Ishikawa (cell line): ENCODE results near the gene SCEL.

Experiments
- CEBPB ChIP-seq: IDR thresholded peaks from 2 replicates; pipeline ENCODE4 v1.6.1; 2012
- CREB1 ChIP-seq: IDR thresholded peaks from 2 replicates; pipeline ENCODE4 v1.6.1; 2012; ENCODE audit warnings: low read depth
- EGR1 ChIP-seq: IDR thresholded peaks from 2 replicates; pipeline ENCODE4 v1.6.1; 2012
- EP300 ChIP-seq: IDR thresholded peaks from 2 replicates; pipeline ENCODE4 v1.6.1; 2012; ENCODE audit warnings: borderline replicate concordance
- FOXM1 ChIP-seq: IDR thresholded peaks from 2 replicates; pipeline ENCODE4 v1.6.1; 2012; ENCODE audit warnings: low read depth, borderline replicate concordance
- NFIC ChIP-seq: IDR thresholded peaks from 2 replicates; pipeline ENCODE4 v1.6.1; 2012
- RAD21 ChIP-seq: IDR thresholded peaks from 2 replicates; pipeline ENCODE4 v1.6.1; 2012; ENCODE audit warnings: low read depth
- TAF1 ChIP-seq: IDR thresholded peaks from 2 replicates; pipeline ENCODE4 v1.6.1; 2012; ENCODE audit warnings: low read depth, mild to moderate bottlenecking
- TCF12 ChIP-seq: IDR thresholded peaks from 2 replicates; pipeline ENCODE4 v1.6.1; 2012; ENCODE audit warnings: low read depth
- TEAD4 ChIP-seq: IDR thresholded peaks from 2 replicates; pipeline ENCODE4 v1.6.1; 2012
- YY1 ChIP-seq: IDR thresholded peaks from 2 replicates; pipeline ENCODE4 v1.6.1; 2012; ENCODE audit warnings: low read depth
- ZBTB7A ChIP-seq: IDR thresholded peaks from 2 replicates; pipeline ENCODE4 v1.6.1; 2012; ENCODE audit warnings: low read depth
- TF ChIP-seq, protein P1 (sequence below): IDR thresholded peaks from 2 replicates; pipeline ENCODE4 v1.6.1; 2012
- TF ChIP-seq, protein P2 (sequence below): IDR thresholded peaks from 2 replicates; pipeline ENCODE4 v1.6.1; 2012
- TF ChIP-seq, protein P3 (sequence below): IDR thresholded peaks from 2 replicates; pipeline ENCODE4 v1.6.1; 2012; ENCODE audit warnings: low read depth, mild to moderate bottlenecking

The SCEL gene, protein sequence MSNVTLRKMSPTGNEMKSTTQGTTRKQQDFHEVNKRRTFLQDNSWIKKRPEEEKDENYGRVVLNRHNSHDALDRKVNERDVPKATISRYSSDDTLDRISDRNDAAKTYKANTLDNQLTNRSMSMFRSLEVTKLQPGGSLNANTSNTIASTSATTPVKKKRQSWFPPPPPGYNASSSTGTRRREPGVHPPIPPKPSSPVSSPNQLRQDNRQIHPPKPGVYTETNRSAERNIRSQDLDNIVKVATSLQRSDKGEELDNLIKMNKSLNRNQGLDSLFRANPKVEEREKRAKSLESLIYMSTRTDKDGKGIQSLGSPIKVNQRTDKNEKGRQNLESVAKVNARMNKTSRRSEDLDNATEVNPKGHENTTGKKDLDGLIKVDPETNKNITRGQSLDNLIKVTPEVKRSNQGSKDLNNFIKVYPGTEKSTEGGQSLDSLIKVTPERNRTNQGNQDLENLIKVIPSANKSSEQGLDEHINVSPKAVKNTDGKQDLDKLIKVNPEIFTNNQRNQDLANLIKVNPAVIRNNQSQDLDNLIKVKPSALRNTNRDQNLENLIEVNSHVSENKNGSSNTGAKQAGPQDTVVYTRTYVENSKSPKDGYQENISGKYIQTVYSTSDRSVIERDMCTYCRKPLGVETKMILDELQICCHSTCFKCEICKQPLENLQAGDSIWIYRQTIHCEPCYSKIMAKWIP

DNA sequence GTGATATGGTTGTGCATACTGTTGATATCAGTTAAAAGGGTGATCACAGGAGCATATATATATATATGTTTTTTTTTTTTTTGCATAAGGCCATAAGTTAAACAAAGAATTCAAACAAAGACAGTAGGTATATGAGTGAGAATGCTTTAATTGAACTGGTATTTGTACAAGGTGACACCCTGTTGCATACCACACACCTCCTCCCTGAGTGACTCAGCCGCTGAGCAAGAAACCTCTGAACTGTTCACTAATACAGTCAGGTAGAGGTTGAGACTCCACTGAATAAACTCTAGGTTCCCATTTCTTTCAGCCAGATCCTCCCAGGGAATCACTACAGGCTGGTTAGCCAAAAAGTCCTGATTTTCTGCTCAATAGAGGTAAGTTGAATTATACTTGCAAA is at the start of gene SCEL:
Gene SCEL (plus strand): TSS at position 259 of the 400 bp plus-strand sequence. CDS start 20,170 bp downstream, outside the sequence.
- 0 out of 2 replicates have a peak, but pooled peaks have one; percentile 41 for TF ChIP-seq FOXM1
- peak; percentile 81 for TF ChIP-seq TEAD4
- TF ChIP-seq CREB1 = no peak
- TF ChIP-seq EGR1 = no peak
- TF ChIP-seq ZBTB7A = no peak
- TF ChIP-seq, protein P1, sequence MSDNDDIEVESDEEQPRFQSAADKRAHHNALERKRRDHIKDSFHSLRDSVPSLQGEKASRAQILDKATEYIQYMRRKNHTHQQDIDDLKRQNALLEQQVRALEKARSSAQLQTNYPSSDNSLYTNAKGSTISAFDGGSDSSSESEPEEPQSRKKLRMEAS = no peak
- no peak for TF ChIP-seq CEBPB
- TF ChIP-seq, protein P2, sequence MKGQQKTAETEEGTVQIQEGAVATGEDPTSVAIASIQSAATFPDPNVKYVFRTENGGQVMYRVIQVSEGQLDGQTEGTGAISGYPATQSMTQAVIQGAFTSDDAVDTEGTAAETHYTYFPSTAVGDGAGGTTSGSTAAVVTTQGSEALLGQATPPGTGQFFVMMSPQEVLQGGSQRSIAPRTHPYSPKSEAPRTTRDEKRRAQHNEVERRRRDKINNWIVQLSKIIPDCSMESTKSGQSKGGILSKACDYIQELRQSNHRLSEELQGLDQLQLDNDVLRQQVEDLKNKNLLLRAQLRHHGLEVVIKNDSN = no peak
- TF ChIP-seq NFIC = no peak; the same call in 1 of the 2 replicates
- TF ChIP-seq TCF12 = peak; percentile 36; the same call in 1 of the 2 replicates
- TF ChIP-seq, protein P3, sequence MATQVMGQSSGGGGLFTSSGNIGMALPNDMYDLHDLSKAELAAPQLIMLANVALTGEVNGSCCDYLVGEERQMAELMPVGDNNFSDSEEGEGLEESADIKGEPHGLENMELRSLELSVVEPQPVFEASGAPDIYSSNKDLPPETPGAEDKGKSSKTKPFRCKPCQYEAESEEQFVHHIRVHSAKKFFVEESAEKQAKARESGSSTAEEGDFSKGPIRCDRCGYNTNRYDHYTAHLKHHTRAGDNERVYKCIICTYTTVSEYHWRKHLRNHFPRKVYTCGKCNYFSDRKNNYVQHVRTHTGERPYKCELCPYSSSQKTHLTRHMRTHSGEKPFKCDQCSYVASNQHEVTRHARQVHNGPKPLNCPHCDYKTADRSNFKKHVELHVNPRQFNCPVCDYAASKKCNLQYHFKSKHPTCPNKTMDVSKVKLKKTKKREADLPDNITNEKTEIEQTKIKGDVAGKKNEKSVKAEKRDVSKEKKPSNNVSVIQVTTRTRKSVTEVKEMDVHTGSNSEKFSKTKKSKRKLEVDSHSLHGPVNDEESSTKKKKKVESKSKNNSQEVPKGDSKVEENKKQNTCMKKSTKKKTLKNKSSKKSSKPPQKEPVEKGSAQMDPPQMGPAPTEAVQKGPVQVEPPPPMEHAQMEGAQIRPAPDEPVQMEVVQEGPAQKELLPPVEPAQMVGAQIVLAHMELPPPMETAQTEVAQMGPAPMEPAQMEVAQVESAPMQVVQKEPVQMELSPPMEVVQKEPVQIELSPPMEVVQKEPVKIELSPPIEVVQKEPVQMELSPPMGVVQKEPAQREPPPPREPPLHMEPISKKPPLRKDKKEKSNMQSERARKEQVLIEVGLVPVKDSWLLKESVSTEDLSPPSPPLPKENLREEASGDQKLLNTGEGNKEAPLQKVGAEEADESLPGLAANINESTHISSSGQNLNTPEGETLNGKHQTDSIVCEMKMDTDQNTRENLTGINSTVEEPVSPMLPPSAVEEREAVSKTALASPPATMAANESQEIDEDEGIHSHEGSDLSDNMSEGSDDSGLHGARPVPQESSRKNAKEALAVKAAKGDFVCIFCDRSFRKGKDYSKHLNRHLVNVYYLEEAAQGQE = no peak
- TF ChIP-seq RAD21 = no peak
- TF ChIP-seq YY1 = no peak
- no peak for TF ChIP-seq TAF1
- TF ChIP-seq EP300 = peak; percentile 55; the same call in 1 of the 2 replicates

DNA sequence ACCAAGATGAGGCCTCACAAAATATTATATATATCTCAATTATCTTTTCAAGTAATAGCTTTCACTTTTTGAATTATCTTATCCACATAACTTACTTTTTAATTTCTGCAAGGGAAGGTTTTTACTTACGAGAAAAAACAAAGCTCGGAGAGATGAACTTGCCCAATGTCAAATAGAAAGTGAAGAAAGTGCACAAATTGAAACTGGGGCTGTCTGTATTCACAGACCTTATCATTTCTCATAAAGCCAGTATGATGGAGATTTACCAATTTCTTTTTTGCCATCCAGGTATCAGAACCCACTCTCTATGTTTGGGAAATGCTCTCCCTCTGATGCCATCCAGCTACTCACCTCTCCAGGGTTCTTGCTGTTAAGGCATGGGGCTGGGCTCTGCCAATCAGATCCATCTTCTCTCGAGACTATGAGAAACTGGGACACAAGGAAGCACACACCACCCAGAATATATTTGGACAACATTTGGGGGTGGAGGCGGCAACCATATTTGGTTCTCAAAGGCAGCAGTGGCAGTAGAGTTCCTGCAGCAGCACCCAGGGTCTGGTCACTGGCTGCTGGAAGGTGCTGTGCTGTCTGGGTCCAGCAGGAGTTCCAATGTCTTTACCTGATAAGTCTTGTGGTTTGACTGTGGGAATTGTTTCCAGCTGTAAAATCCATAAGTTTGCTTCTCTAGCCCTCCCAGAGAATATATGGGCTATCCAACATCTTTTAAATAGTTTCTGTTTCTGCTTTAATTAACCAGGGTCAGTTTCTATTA is 45.8 kb upstream of the SCEL start:
- TF ChIP-seq NFIC = no peak
- TF ChIP-seq FOXM1 = no peak
- TF ChIP-seq ZBTB7A = no peak
- TF ChIP-seq TAF1 = no peak
- TF ChIP-seq CREB1 = no peak
- TF ChIP-seq, protein P2 = no peak
- no peak for TF ChIP-seq EP300
- no peak for TF ChIP-seq TEAD4
- TF ChIP-seq TCF12 = no peak
- TF ChIP-seq, protein P3 = no peak
- TF ChIP-seq, protein P1 = no peak
- no peak for TF ChIP-seq CEBPB

DNA sequence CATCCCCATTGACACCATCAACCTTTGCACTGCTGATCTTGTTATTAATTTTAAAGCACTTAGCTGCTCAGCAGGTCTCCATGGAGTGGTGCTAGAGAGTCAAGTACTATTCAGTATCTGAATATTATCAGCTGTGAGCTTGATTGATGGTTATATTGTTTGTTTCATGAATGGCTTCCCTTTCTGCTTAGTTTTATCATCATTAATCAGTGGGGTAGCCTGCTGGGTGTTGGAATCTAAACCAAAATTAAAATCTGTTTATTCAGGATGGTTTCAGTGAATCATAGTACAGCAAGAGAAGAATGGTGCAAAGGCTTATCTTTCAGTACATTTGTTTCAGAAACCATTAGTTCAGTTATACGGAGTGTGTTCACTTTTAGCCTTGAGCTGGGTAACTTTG is 42.5 kb upstream of the SCEL start:
- peak; percentile 37; the same call in 1 of the 2 replicates for TF ChIP-seq EP300
- no peak for TF ChIP-seq CREB1
- no peak for TF ChIP-seq EGR1
- TF ChIP-seq CEBPB = no peak
- TF ChIP-seq, protein P3 = no peak; the same call in 1 of the 2 replicates
- no peak for TF ChIP-seq TEAD4
- no peak for TF ChIP-seq ZBTB7A
- TF ChIP-seq, protein P2 = no peak
- peak; percentile 66 for TF ChIP-seq NFIC
- TF ChIP-seq RAD21 = peak; percentile 97
- peak; percentile 53; the same call in 1 of the 2 replicates for TF ChIP-seq TCF12
- TF ChIP-seq TAF1 = no peak
- TF ChIP-seq, protein P1 = no peak
- TF ChIP-seq YY1 = no peak
- TF ChIP-seq FOXM1 = peak; percentile 19; the same call in 1 of the 2 replicates
